Measurements from ENCODE around the gene DNAJC7.
A peak's percentile ranks its signal among the peaks of the same experiment; 100 is the strongest.
"Not testable (repeated sequence)": the region's sequence is repeated elsewhere in the genome, so short reads cannot be mapped to it uniquely, and the experiment has no call there.

The DNAJC7 gene

GRCh38 chr17:41957031-41957868 lies 60.0 kb downstream of the DNAJC7 start:
- DNase-seq (ENCODE audit: low read depth in 3 of 3): no peak

- no peak for DNase-seq (ENCODE audit: low read depth in 3 of 3)
Measured at GRCh38 chr17:41956522-41956921, 60.7 kb downstream of the DNAJC7 start.

GRCh38 chr17:41948762-41949460 lies 68.3 kb downstream of the DNAJC7 start:
- DNase-seq (ENCODE audit: low read depth in 3 of 3): no peak

- DNase-seq (ENCODE audit: low read depth in 3 of 3): no peak
Measured at GRCh38 chr17:41944943-41945342, 72.3 kb downstream of the DNAJC7 start.

- no peak for DNase-seq (ENCODE audit: low read depth in 3 of 3)
Measured at GRCh38 chr17:41943492-41943891, 73.7 kb downstream of the DNAJC7 start.

GRCh38 chr17:41942626-41943373 lies 74.4 kb downstream of the DNAJC7 start:
- DNase-seq (ENCODE audit: low read depth in 3 of 3): no peak

- no peak for DNase-seq (ENCODE audit: low read depth in 3 of 3)
Measured at GRCh38 chr17:41941168-41941567, 76.1 kb downstream of the DNAJC7 start.

- DNase-seq (ENCODE audit: low read depth in 3 of 3): no peak
Measured at GRCh38 chr17:41939693-41940090, 77.5 kb downstream of the DNAJC7 start.

- DNase-seq (ENCODE audit: low read depth in 3 of 3): no peak
Measured at GRCh38 chr17:41939044-41939692, 78.1 kb downstream of the DNAJC7 start.

GRCh38 chr17:41937970-41938954 lies 79.0 kb downstream of the DNAJC7 start:
- no peak for DNase-seq (ENCODE audit: low read depth in 3 of 3)

- DNase-seq (ENCODE audit: low read depth in 3 of 3): no peak
Measured at GRCh38 chr17:41935641-41936040, 81.6 kb downstream of the DNAJC7 start.

GRCh38 chr17:41932816-41933389 lies 84.3 kb downstream of the DNAJC7 start:
- no peak for DNase-seq (ENCODE audit: low read depth in 3 of 3)

- DNase-seq (ENCODE audit: low read depth in 3 of 3): not testable (repeated sequence)
Measured at GRCh38 chr17:41931715-41932114, 85.5 kb downstream of the DNAJC7 start.

GRCh38 chr17:41930833-41931156 lies 86.4 kb downstream of the DNAJC7 start:
- not testable (repeated sequence) for DNase-seq (ENCODE audit: low read depth in 3 of 3)

- DNase-seq (ENCODE audit: low read depth in 3 of 3): peak; percentile 90 to 94 (median 93)
Measured at GRCh38 chr17:41930009-41930832, 87.0 kb downstream of the DNAJC7 start, which contains the start of gene ODAD4. TSS of gene ODAD4 (plus strand) at chr17:41930617. CDS start at chr17:41930724, 107 bp downstream.

GRCh38 chr17:41928693-41929251 lies 88.5 kb downstream of the DNAJC7 start:
- DNase-seq (ENCODE audit: low read depth in 3 of 3): no peak

Data from stimulated activated CD4-positive, alpha-beta T cell treated with anti-CD3 and anti-CD28 coated beads, TNF-alpha, amount 100 ng/mL, for 48 hours (primary cell).